IMR-90 (cell line): ENCODE results near the gene SYNE1. TPM values are rescaled to one million over a fixed set of nuclear protein-coding genes. Genes with fewer than 3 reads are reported as not detected.

Experiments used
- ATAC-seq: fragments of 200-7000 bp; cut with Tn5 transposase; 2 replicates; pipeline ENCODE4 v1.9.1; 2020; ENCODE audit warnings: low read depth, mild to moderate bottlenecking, moderate library complexity
- BruUV-seq: library from RNA; stranded (reverse); fragments of 400-500 nt; replicated peaks from 2 replicates; lab custom pipeline; 2021; lab: Mats Ljungman, UMichigan
- CTCF ChIA-PET: fragments of 300-600 bp; formaldehyde crosslinking; extraction: SDS; loops from one replicate; lab custom pipeline; 2021; ENCODE audit warnings: antibody characterized with exemption; lab: Yijun Ruan, JAX
- POLR2A ChIA-PET: fragments of 300-600 bp; sonication (Branson Sonifier 250); formaldehyde crosslinking; loops from one replicate; lab custom pipeline; 2022; ENCODE audit warnings: antibody characterized with exemption; ENCODE audit not compliant: unreplicated experiment; lab: Charles Lee
- DNase-seq: peaks from one replicate; pipeline ENCODE4 v3.0.0; 2013
- H2AFZ ChIP-seq: replicated peaks from 2 replicates; pipeline ENCODE3; 2013; ENCODE audit warnings: low read length, mild to moderate bottlenecking; ENCODE audit not compliant: poor library complexity
- H2AK5ac ChIP-seq: 2 replicates; pipeline ENCODE4 v1.6.1; 2013; ENCODE audit warnings: low read depth, low read length, inconsistent platforms
- H2AK9ac ChIP-seq: replicated peaks from 2 replicates; pipeline ENCODE3; 2013; ENCODE audit warnings: mild to moderate bottlenecking, low read depth, low read length, moderate library complexity; ENCODE audit not compliant: poor library complexity
- H2BK120ac ChIP-seq: 2 replicates; pipeline ENCODE4 v1.6.1; 2013; ENCODE audit warnings: low read depth, low read length, inconsistent platforms
- H2BK15ac ChIP-seq: 3 replicates; pipeline ENCODE4 v1.6.1; 2013; ENCODE audit warnings: low read depth, low read length, inconsistent platforms
- H2BK20ac ChIP-seq: 2 replicates; pipeline ENCODE4 v1.6.1; 2013; ENCODE audit warnings: low read depth, mild to moderate bottlenecking, inconsistent platforms, low read length, moderate library complexity
- H2BK5ac ChIP-seq: 2 replicates; pipeline ENCODE4 v1.6.1; 2013; ENCODE audit warnings: mild to moderate bottlenecking, low read depth, low read length, inconsistent platforms; ENCODE audit not compliant: poor library complexity, severe bottlenecking
- H3K14ac ChIP-seq: replicated peaks from 2 replicates; pipeline ENCODE4 v1.6.1; 2013; ENCODE audit warnings: low read depth, low read length, inconsistent platforms
- H3K18ac ChIP-seq: 2 replicates; pipeline ENCODE4 v1.6.1; 2013; ENCODE audit warnings: low read depth, low read length, control low read depth
- H3K23ac ChIP-seq: 2 replicates; pipeline ENCODE4 v1.6.1; 2013; ENCODE audit warnings: low read depth, low read length, inconsistent platforms
- H3K27ac ChIP-seq: 2 replicates; pipeline ENCODE4 v1.5.1; 2013; ENCODE audit warnings: mild to moderate bottlenecking, control low read depth, low read length; ENCODE audit not compliant: insufficient read depth
- H3K27me3 ChIP-seq: 2 replicates; pipeline ENCODE4 v1.6.1; 2013; ENCODE audit warnings: low read length; ENCODE audit not compliant: control insufficient read depth, insufficient read depth
- H3K36me3 ChIP-seq: 2 replicates; pipeline ENCODE4 v1.6.1; 2013; ENCODE audit warnings: low read length, mixed read lengths; ENCODE audit not compliant: control insufficient read depth, insufficient read depth
- H3K4ac ChIP-seq: 2 replicates; pipeline ENCODE4 v1.6.1; 2013; ENCODE audit warnings: low read depth, low read length, inconsistent platforms
- H3K4me1 ChIP-seq: 2 replicates; pipeline ENCODE4 v1.6.1; 2013; ENCODE audit warnings: low read length, mixed read lengths; ENCODE audit not compliant: control insufficient read depth, insufficient read depth
- H3K4me2 ChIP-seq: 2 replicates; pipeline ENCODE4 v1.6.1; 2013; ENCODE audit warnings: low read depth, mild to moderate bottlenecking, control low read depth, low read length, moderate library complexity
- H3K4me3 ChIP-seq: 2 replicates; pipeline ENCODE4 v1.5.1; 2013; ENCODE audit warnings: low read depth, mild to moderate bottlenecking, control low read depth, low read length, moderate library complexity; ENCODE audit not compliant: insufficient read depth
- H3K56ac ChIP-seq: 2 replicates; pipeline ENCODE4 v1.6.1; 2013; ENCODE audit warnings: low read length, inconsistent platforms; ENCODE audit not compliant: insufficient read depth; ENCODE audit errors: extremely low read depth
- H3K79me1 ChIP-seq, 2 experiments: 2 replicates each; pipeline ENCODE4 v1.6.1; 2013; ENCODE audit warnings: low read length in 2 of 2, inconsistent platforms in 1 of 2, low read depth in 1 of 2
- H3K9ac ChIP-seq: 2 replicates; pipeline ENCODE4 v1.6.1; 2013; ENCODE audit warnings: low read depth, low read length, control low read depth
- H3K9me1 ChIP-seq: 2 replicates; pipeline ENCODE4 v1.6.1; 2013; ENCODE audit warnings: low read length, inconsistent platforms; ENCODE audit not compliant: insufficient read depth
- H3K9me3 ChIP-seq: 2 replicates; pipeline ENCODE4 v1.6.1; 2013; ENCODE audit warnings: low read length; ENCODE audit not compliant: control insufficient read depth, insufficient read depth
- H4K20me1 ChIP-seq: 2 replicates; pipeline ENCODE4 v1.6.1; 2013; ENCODE audit warnings: low read length, inconsistent platforms; ENCODE audit not compliant: insufficient read depth
- H4K5ac ChIP-seq: 2 replicates; pipeline ENCODE4 v1.6.1; 2013; ENCODE audit warnings: mild to moderate bottlenecking, low read depth, low read length, control low read depth
- H4K8ac ChIP-seq, 2 experiments: 2 replicates each; pipeline ENCODE4 v1.6.1; 2013; ENCODE audit warnings: low read depth in 2 of 2, low read length in 2 of 2, control low read depth in 1 of 2, inconsistent platforms in 1 of 2
- H4K91ac ChIP-seq: 2 replicates; pipeline ENCODE4 v1.6.1; 2013; ENCODE audit warnings: low read depth, low read length, inconsistent platforms; ENCODE audit not compliant: insufficient read depth
- BHLHE40 ChIP-seq: fragments of 150-350 bp; IDR thresholded peaks from 2 replicates; pipeline ENCODE4 v1.6.1; 2016; ENCODE audit warnings: mild to moderate bottlenecking, low read depth, low read length
- CEBPB ChIP-seq: IDR thresholded peaks from 2 replicates; pipeline ENCODE4 v1.6.1; 2012; ENCODE audit warnings: low read depth, low read length, improper control_type of control experiment
- CHD1 ChIP-seq: IDR thresholded peaks from 2 replicates; pipeline ENCODE4 v1.6.1; 2012; ENCODE audit warnings: low read depth, low read length, improper control_type of control experiment
- FOS ChIP-seq: fragments of 150-350 bp; IDR thresholded peaks from 2 replicates; pipeline ENCODE4 v1.6.1; 2016; ENCODE audit warnings: low read depth, low read length
- MAFK ChIP-seq: IDR thresholded peaks from 2 replicates; pipeline ENCODE4 v1.6.1; 2012; ENCODE audit warnings: low read depth, low read length, improper control_type of control experiment
- MAZ ChIP-seq: IDR thresholded peaks from 2 replicates; pipeline ENCODE4 v1.6.1; 2012; ENCODE audit warnings: low read depth, mild to moderate bottlenecking, low read length, improper control_type of control experiment, moderate library complexity, borderline replicate concordance
- MXI1 ChIP-seq: IDR thresholded peaks from 2 replicates; pipeline ENCODE4 v1.6.1; 2012; ENCODE audit warnings: low read depth, mild to moderate bottlenecking, low read length, moderate library complexity, borderline replicate concordance
- NFE2L2 ChIP-seq: fragments of 150-350 bp; IDR thresholded peaks from 2 replicates; pipeline ENCODE4 v1.6.1; 2016; ENCODE audit warnings: low read depth, mild to moderate bottlenecking, low read length
- POLR2A ChIP-seq: IDR thresholded peaks from 2 replicates; pipeline ENCODE4 v1.6.1; 2012; ENCODE audit warnings: mild to moderate bottlenecking, low read depth, low read length
- RAD21 ChIP-seq: IDR thresholded peaks from 2 replicates; pipeline ENCODE4 v1.6.1; 2012; ENCODE audit warnings: low read length, improper control_type of control experiment
- RCOR1 ChIP-seq: IDR thresholded peaks from 2 replicates; pipeline ENCODE4 v1.6.1; 2012; ENCODE audit warnings: mild to moderate bottlenecking, low read length, improper control_type of control experiment; ENCODE audit not compliant: insufficient replicate concordance
- RFX5 ChIP-seq: IDR thresholded peaks from 2 replicates; pipeline ENCODE4 v1.8.0; 2012; ENCODE audit warnings: low read depth, mild to moderate bottlenecking, low read length, moderate library complexity
- SMC3 ChIP-seq: fragments of 150-350 bp; IDR thresholded peaks from 2 replicates; pipeline ENCODE4 v1.6.1; 2016; ENCODE audit warnings: low read depth, mild to moderate bottlenecking, antibody characterized with exemption, low read length, moderate library complexity
- WGBS, 2 experiments: methylation state at CpG; one replicate each; pipeline versions ENCODE4 v1.1.5 to v1.1.7; 2013; ENCODE audit warnings: missing lambda C conversion rate in 2 of 2; ENCODE audit not compliant: insufficient read length in 1 of 2; ENCODE audit errors: extremely low coverage in 2 of 2; 5-methylcytosine and 5-hydroxymethylcytosine counted together
- dilution Hi-C: fragments of 300-500 bp; cut with HindIII; formaldehyde crosslinking; loops from one replicate; pipeline ENCODE4 v1.14.3; 2018; ENCODE audit warnings: low sequenced_read_pairs; ENCODE audit not compliant: unreplicated experiment
- in situ Hi-C: fragments of 300-500 bp; cut with MboI; formaldehyde crosslinking; loops from 3 replicates; pipeline ENCODE4 v1.14.3; 2019; ENCODE audit warnings: low sequenced_read_pairs, inconsistent platforms, mixed read lengths
- intact Hi-C: fragments of 100-400 bp; cut with micrococcal nuclease; formaldehyde crosslinking; loops from 2 replicates; pipeline ENCODE4 v1.10.0; 2022
- polyA plus RNA-seq, 3 experiments: library from polyadenylated mRNA; depleted of rRNA; stranded (reverse); fragments of >200 nt; gene quantifications; 2 replicates each; pipeline ENCODE4 v1.2.3, GENCODE V29; 2012; ENCODE audit warnings: low replicate concordance in 1 of 3
- total RNA-seq: library from RNA; depleted of rRNA; stranded (reverse); fragments of >200 nt; gene quantifications from 2 replicates; pipeline ENCODE4 v1.2.3, GENCODE V29; 2012
- TF ChIP-seq, protein P1 (sequence below): fragments of 150-350 bp; IDR thresholded peaks from 2 replicates; pipeline ENCODE4 v1.6.1; 2016; ENCODE audit warnings: low read depth, mild to moderate bottlenecking, low read length, moderate library complexity, borderline replicate concordance
- TF ChIP-seq, protein P2 (sequence below): conservative IDR thresholded peaks from 2 replicates; pipeline ENCODE4 v1.5.1; 2012; ENCODE audit warnings: mild to moderate bottlenecking, low read depth, low read length, improper control_type of control experiment
- TF ChIP-seq, protein P3 (sequence below): fragments of 150-350 bp; IDR thresholded peaks from 2 replicates; pipeline ENCODE4 v1.6.1; 2017; ENCODE audit warnings: mild to moderate bottlenecking, antibody characterized with exemption, low read length, low read depth

The SYNE1 gene
- total and polyA plus RNA-seq, 2 of the 4 experiments (the other 2 are of a cell fraction), result 34.1 to 159 TPM

DNA sequence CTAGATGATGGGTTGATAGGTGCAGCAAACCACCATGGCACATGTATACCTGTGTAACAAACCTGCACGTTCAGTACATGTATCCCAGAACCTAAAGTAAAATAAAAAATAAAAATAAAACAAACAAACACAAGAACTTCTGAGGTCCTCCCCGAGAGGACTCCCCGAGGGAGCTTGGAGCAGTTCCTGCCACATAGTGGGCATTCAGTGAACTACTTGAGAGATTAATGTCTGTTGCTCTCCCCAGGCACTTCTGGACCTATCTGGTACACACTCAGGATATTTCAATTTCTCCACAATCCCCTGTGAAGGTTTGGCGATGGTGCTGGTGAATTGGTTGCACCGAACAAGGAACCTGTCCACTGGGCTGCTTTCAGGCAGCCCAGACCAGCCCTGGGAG, 518.5 kb downstream of the SYNE1 start:
- Histone ChIP-seq H3K4me2 (no peak overlapping the region), H4K91ac (no peak overlapping the region), H2AK5ac (no peak overlapping the region), H3K4me3 (no peak overlapping the region), H2BK20ac (no peak overlapping the region), H3K9ac (no peak overlapping the region), H3K9me1 (no peaks in the 10 kb centered on the region), H3K23ac (no peak overlapping the region), H3K4ac (no peak overlapping the region), H3K14ac (no peak overlapping the region), H4K5ac (no peak overlapping the region), H2BK15ac (no peak overlapping the region), H3K56ac (no peak overlapping the region), H3K9me3 (no peaks in the 10 kb centered on the region), H2AFZ (no peak overlapping the region), H3K18ac (no peak overlapping the region), H4K20me1 (no peaks in the 10 kb centered on the region), H3K27ac (no peak overlapping the region), H2BK120ac (no peak overlapping the region), H3K36me3 (peaks cover 20% of the 10 kb centered on the region), H2BK5ac (no peak overlapping the region), H2AK9ac (no peak overlapping the region), H4K8ac (no peak overlapping the region), H3K79me1 (no peaks in the 10 kb centered on the region), H3K27me3 (no peaks in the 10 kb centered on the region), H3K4me1 (no peaks in the 10 kb centered on the region)
- dilution Hi-C loops, result no loop called here
- POLR2A ChIA-PET, result no interaction called here
- in situ Hi-C loops, result no loop called here
- CTCF ChIA-PET, result no interaction called here
- no CpG with 5 or more reads among the region's 5 CpGs for WGBS, 2 experiments
- DNase-seq (no peak), ATAC-seq (no peak)
- BruUV-seq, result no TSS peak
- TF ChIP-seq BHLHE40 (no peak), MAZ (no peak), RFX5 (no peak), SMC3 (no peak), RAD21 (no peak), NFE2L2 (no peak), POLR2A (no peak), CHD1 (no peak), RCOR1 (no peak), CEBPB (no peak), MAFK (no peak), FOS (no peak), MXI1 (no peak)
- TF ChIP-seq, protein P1, sequence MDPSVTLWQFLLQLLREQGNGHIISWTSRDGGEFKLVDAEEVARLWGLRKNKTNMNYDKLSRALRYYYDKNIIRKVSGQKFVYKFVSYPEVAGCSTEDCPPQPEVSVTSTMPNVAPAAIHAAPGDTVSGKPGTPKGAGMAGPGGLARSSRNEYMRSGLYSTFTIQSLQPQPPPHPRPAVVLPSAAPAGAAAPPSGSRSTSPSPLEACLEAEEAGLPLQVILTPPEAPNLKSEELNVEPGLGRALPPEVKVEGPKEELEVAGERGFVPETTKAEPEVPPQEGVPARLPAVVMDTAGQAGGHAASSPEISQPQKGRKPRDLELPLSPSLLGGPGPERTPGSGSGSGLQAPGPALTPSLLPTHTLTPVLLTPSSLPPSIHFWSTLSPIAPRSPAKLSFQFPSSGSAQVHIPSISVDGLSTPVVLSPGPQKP, result no peak
- TF ChIP-seq, protein P2, sequence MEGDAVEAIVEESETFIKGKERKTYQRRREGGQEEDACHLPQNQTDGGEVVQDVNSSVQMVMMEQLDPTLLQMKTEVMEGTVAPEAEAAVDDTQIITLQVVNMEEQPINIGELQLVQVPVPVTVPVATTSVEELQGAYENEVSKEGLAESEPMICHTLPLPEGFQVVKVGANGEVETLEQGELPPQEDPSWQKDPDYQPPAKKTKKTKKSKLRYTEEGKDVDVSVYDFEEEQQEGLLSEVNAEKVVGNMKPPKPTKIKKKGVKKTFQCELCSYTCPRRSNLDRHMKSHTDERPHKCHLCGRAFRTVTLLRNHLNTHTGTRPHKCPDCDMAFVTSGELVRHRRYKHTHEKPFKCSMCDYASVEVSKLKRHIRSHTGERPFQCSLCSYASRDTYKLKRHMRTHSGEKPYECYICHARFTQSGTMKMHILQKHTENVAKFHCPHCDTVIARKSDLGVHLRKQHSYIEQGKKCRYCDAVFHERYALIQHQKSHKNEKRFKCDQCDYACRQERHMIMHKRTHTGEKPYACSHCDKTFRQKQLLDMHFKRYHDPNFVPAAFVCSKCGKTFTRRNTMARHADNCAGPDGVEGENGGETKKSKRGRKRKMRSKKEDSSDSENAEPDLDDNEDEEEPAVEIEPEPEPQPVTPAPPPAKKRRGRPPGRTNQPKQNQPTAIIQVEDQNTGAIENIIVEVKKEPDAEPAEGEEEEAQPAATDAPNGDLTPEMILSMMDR, result no peak
- TF ChIP-seq, protein P3, sequence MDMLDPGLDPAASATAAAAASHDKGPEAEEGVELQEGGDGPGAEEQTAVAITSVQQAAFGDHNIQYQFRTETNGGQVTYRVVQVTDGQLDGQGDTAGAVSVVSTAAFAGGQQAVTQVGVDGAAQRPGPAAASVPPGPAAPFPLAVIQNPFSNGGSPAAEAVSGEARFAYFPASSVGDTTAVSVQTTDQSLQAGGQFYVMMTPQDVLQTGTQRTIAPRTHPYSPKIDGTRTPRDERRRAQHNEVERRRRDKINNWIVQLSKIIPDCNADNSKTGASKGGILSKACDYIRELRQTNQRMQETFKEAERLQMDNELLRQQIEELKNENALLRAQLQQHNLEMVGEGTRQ, result no peak
- intact Hi-C loops, result no loop called here
